GM12801 (cell line): ENCODE measurements around the gene KIAA0513.

Source experiments
- TF ChIP-seq, protein P1 (sequence below): IDR thresholded peaks from one replicate; pipeline ENCODE4 v1.5.1; 2011; ENCODE audit warnings: control low read depth; ENCODE audit not compliant: insufficient read length; ENCODE audit errors: extremely low read depth

Gene KIAA0513

GRCh38 chr16:85124636-85125346 lies 97.2 kb downstream of the KIAA0513 start:
- TF ChIP-seq, protein P1, sequence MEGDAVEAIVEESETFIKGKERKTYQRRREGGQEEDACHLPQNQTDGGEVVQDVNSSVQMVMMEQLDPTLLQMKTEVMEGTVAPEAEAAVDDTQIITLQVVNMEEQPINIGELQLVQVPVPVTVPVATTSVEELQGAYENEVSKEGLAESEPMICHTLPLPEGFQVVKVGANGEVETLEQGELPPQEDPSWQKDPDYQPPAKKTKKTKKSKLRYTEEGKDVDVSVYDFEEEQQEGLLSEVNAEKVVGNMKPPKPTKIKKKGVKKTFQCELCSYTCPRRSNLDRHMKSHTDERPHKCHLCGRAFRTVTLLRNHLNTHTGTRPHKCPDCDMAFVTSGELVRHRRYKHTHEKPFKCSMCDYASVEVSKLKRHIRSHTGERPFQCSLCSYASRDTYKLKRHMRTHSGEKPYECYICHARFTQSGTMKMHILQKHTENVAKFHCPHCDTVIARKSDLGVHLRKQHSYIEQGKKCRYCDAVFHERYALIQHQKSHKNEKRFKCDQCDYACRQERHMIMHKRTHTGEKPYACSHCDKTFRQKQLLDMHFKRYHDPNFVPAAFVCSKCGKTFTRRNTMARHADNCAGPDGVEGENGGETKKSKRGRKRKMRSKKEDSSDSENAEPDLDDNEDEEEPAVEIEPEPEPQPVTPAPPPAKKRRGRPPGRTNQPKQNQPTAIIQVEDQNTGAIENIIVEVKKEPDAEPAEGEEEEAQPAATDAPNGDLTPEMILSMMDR, result no peak

- TF ChIP-seq, protein P1, result no peak
Observed at GRCh38 chr16:85125570-85126393, 98.2 kb downstream of the KIAA0513 start.

DNA sequence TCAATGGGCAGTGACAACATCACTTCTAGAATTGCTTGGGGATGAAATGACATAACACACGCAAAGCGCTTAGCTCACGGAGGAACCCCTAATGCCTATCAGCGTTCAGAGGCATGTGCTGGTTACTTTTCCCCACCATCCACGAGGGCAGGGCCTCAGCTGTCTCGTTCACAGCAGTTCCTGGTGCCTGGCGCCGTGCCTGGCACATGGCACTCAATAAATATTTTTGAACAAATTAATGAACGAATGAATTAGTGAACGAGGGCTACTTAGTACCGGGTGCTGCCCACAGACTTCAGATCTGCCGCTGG lies 98.8 kb downstream of the KIAA0513 start:
- TF ChIP-seq, protein P1, result no peak

DNA sequence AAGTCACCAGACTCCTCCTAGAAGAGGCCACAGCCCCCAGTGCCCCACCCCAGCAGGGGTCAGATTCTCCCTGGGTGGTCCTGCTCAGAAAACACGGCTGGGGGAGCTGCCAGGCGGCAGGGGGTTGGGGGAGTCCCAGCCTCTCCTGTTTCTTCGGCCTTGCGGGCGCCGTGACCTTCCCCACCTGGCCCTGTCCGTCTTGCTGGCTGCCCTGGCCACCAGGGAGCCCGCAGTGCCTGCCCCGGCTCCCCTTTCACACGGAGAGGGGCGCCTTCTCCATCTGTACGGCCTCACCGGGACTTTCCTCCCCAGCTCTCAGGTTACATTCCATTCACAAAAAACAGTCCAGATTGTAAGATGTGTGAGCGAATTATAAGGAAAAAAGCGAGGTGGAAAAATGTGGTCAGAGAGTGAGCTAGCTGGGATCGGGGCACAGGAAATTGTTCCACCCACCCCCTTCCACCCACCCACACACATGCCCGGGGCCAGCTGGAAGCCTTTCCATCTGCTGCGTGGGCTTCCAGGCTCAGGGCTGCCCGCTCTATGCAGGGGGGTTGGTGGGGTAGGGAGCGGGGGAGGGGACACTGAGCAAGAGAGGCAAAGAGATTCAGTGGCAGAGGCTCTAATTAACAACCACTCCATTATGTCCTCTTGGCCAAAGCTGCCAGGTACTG lies 99.2 kb downstream of the KIAA0513 start:
- TF ChIP-seq, protein P1, result no peak

- TF ChIP-seq, protein P1, result no peak
Observed at GRCh38 chr16:85127379-85127723, 99.8 kb downstream of the KIAA0513 start.

GRCh38 chr16:85128079-85128837 lies 100.7 kb downstream of the KIAA0513 start:
- TF ChIP-seq, protein P1, result no peak
